Renal pelvis (tissue), 12 donors: Measurements from ENCODE around the gene USP49. TPM values are rescaled to one million over a fixed set of nuclear protein-coding genes. Genes with fewer than 3 reads are reported as not detected.
"Not testable (repeated sequence)": the region's sequence is repeated elsewhere in the genome, so short reads cannot be mapped to it uniquely, and the experiment has no call there.

Experiments used
- DNase-seq: peaks from one replicate; pipeline ENCODE4 v3.0.0-alpha.2; 2013
- long read RNA-seq, 16 experiments: transcript quantifications; one replicate each; lab custom pipeline, GENCODE V29; 2026
- polyA plus RNA-seq, 3 donors: library from polyadenylated mRNA; unstranded; fragments of 120-200 nt; gene quantifications; one replicate each; pipeline ENCODE4 v1.2.1, GENCODE V29; 2013; ENCODE audit not compliant: insufficient read length in 3 of 3

USP49 gene
- polyA plus RNA-seq: 10 to 100 TPM in 2 of 3 donors, 1 to 10 TPM in 1; 9.9 to 16.9 (median 14.9) TPM
- long read RNA-seq, donor 1: 0 reads
- long read RNA-seq, donor 2: 0 reads
- long read RNA-seq, donor 3, partial matches to known transcripts: 0 of 1 reads
- long read RNA-seq, donor 3, other reads (novel, unspliced or antisense): 0 of 1 reads
- long read RNA-seq, donor 4: 0 reads
- long read RNA-seq, donor 5: 0 reads
- long read RNA-seq, donor 6, partial matches to known transcripts: 0 of 1 reads
- long read RNA-seq, donor 6, other reads (novel, unspliced or antisense): 0 of 1 reads
- long read RNA-seq, donor 7: 0 reads
- long read RNA-seq, donor 8, partial matches to known transcripts: 0 of 1 reads
- long read RNA-seq, donor 8, other reads (novel, unspliced or antisense): 0 of 1 reads
- long read RNA-seq, donor 9: 0 reads
- long read RNA-seq, donor 10: 0 reads
- long read RNA-seq, donor 11: 0 reads
- long read RNA-seq, donor 12, partial matches to known transcripts: 6 of 6 reads
- long read RNA-seq, donor 12, other reads (novel, unspliced or antisense): 0 of 6 reads
- long read RNA-seq, donor 13: 0 reads
- long read RNA-seq, donor 14: 0 reads
- long read RNA-seq, donor 15: 0 reads
- long read RNA-seq, donor 16: 0 reads

GRCh38 chr6:41895300-41896233 lies at the start of gene USP49:
Gene USP49, minus strand, starts transcription at chr6:41895375. Its CDS starts 88,392 bp downstream, at chr6:41806983.
- peak; percentile 94 for DNase-seq

GRCh38 chr6:41943456-41943855 lies 48.3 kb upstream of the USP49 start:
- no peak for DNase-seq

- DNase-seq: not testable (repeated sequence)
These were observed 47.7 kb upstream of the USP49 start for GRCh38 chr6:41942882-41943281.

- no peak for DNase-seq
These were observed 47.1 kb upstream of the USP49 start for GRCh38 chr6:41942067-41942851.

- DNase-seq: peak; percentile 91
These were observed 46.3 kb upstream of the USP49 start, which contains the start of gene CCND3 for GRCh38 chr6:41941280-41942066. Gene CCND3, minus strand, starts transcription at chr6:41941808. Its CDS starts 159 bp downstream, at chr6:41941649.

- no peak for DNase-seq
These were observed 45.6 kb upstream of the USP49 start for GRCh38 chr6:41940759-41941279.

GRCh38 chr6:41939848-41940758 lies 44.9 kb upstream of the USP49 start:
- no peak for DNase-seq

- DNase-seq: no peak
These were observed 44.1 kb upstream of the USP49 start for GRCh38 chr6:41939176-41939847.

- no peak for DNase-seq
These were observed 43.5 kb upstream of the USP49 start for GRCh38 chr6:41938590-41939175.

- no peak for DNase-seq
These were observed 42.8 kb upstream of the USP49 start for GRCh38 chr6:41937861-41938574.

GRCh38 chr6:41937472-41937860 lies 42.3 kb upstream of the USP49 start:
- no peak for DNase-seq

- DNase-seq: no peak
These were observed 41.1 kb upstream of the USP49 start for GRCh38 chr6:41936073-41936837.

GRCh38 chr6:41935685-41936072 lies 40.5 kb upstream of the USP49 start:
- no peak for DNase-seq

- no peak for DNase-seq
These were observed 40.0 kb upstream of the USP49 start for GRCh38 chr6:41935193-41935574.

GRCh38 chr6:41934278-41935192 lies 39.4 kb upstream of the USP49 start:
- no peak for DNase-seq

GRCh38 chr6:41932378-41932777 lies 37.2 kb upstream of the USP49 start:
- DNase-seq: no peak
